Right atrium auricular region (tissue), 2 donors: ENCODE data around the gene NSG2. TPM values are rescaled to one million over a fixed set of nuclear protein-coding genes. Genes with fewer than 3 reads are reported as not detected.

Source experiments
- DNase-seq: peaks from one replicate; pipeline ENCODE4 v3.0.0-alpha.2; 2019; ENCODE audit warnings: low spot score
- H3K27ac ChIP-seq, 2 donors: fragments of 200-600 bp; sonication (generic); 1 replicate in 1 of 2; 2 replicates in 1 of 2; pipeline ENCODE4 v1.5.1; 2016 to 2019
- H3K27me3 ChIP-seq, 2 donors: fragments of 200-600 bp; sonication (generic); one replicate each; pipeline versions ENCODE4 v1.5.1 to v1.6.0; 2017 to 2019
- H3K36me3 ChIP-seq: fragments of 200-600 bp; sonication (generic); one replicate; pipeline ENCODE4 v1.5.1; 2016
- H3K4me1 ChIP-seq, 2 donors: fragments of 200-600 bp; sonication (generic); one replicate each; pipeline versions ENCODE4 v1.5.1 to v1.6.0; 2017 to 2019
- H3K4me3 ChIP-seq, 2 donors: fragments of 200-600 bp; sonication (generic); 1 replicate in 1 of 2; 2 replicates in 1 of 2; pipeline ENCODE4 v1.5.1; 2017 to 2019; ENCODE audit warnings: mild to moderate bottlenecking in 1 of 2, moderate library complexity in 1 of 2
- H3K9me3 ChIP-seq, 2 donors: fragments of 200-600 bp; sonication (generic); one replicate each; pipeline ENCODE4 v1.5.1; 2019
- CTCF ChIP-seq, 2 donors: fragments of 200-600 bp; sonication (generic); IDR thresholded peaks; one replicate each; pipeline ENCODE4 v1.5.1; 2019; ENCODE audit warnings: antibody characterized with exemption in 2 of 2
- total RNA-seq, 2 donors: library from RNA; depleted of rRNA; stranded (reverse); fragments of >200 nt; gene quantifications; one replicate each; pipeline ENCODE4 v1.1.0, GENCODE V29; 2016

The NSG2 gene
- total RNA-seq, 2 donors from 2014 or later: 0.71 TPM; not detected in 1

- TF ChIP-seq CTCF (IDR thresholded peaks at IDR 0.05): no peak
Observed at GRCh38 chr5:174063082-174063756, 17.7 kb downstream of the NSG2 start.

GRCh38 chr5:174064171-174064570 is 18.7 kb downstream of the NSG2 start:
- no peak for DNase-seq
- Histone ChIP-seq H3K4me1 (no peaks in the 10 kb centered on the region), H3K4me3 (no peak overlapping the region), H3K27ac (no peak overlapping the region), H3K27me3 (no peaks in the 10 kb centered on the region), H3K9me3 (peaks cover 0 to 6% of the 10 kb centered on the region in 2 donors), H3K36me3 (no peaks in the 10 kb centered on the region)
- no peak for TF ChIP-seq CTCF (IDR thresholded peaks at IDR 0.05)

More at GRCh38 chr5:174063082-174063756, 17.7 kb downstream of the NSG2 start:
- DNase-seq: no peak
- Histone ChIP-seq H3K27me3 (no peaks in the 10 kb centered on the region), H3K4me3 (no peak overlapping the region), H3K36me3 (no peaks in the 10 kb centered on the region), H3K4me1 (no peaks in the 10 kb centered on the region), H3K27ac (no peak overlapping the region), H3K9me3 (peaks cover 0 to 6% of the 10 kb centered on the region in 2 donors)

GRCh38 chr5:174065528-174066197 is 20.2 kb downstream of the NSG2 start:
- H3K27me3 ChIP-seq: no peaks in the 10 kb centered on the region
- H3K9me3 ChIP-seq: peaks cover 0 to under 1% of the 10 kb centered on the region in 2 donors
- TF ChIP-seq CTCF (IDR thresholded peaks at IDR 0.05): no peak
- no peak for DNase-seq
- H3K4me3 ChIP-seq: no peak overlapping the region
- H3K4me1 ChIP-seq: no peaks in the 10 kb centered on the region
- H3K27ac ChIP-seq: no peak overlapping the region
- no peaks in the 10 kb centered on the region for H3K36me3 ChIP-seq

- H3K36me3 ChIP-seq: no peaks in the 10 kb centered on the region
- no peak for DNase-seq
- no peak overlapping the region for H3K4me3 ChIP-seq
- TF ChIP-seq CTCF (IDR thresholded peaks at IDR 0.05): no peak
- H3K4me1 ChIP-seq: no peaks in the 10 kb centered on the region
- H3K27me3 ChIP-seq: no peaks in the 10 kb centered on the region
- no peak overlapping the region for H3K27ac ChIP-seq
- no peaks in the 10 kb centered on the region for H3K9me3 ChIP-seq
Observed at GRCh38 chr5:174067499-174067898, 22.0 kb downstream of the NSG2 start.

- H3K27me3 ChIP-seq: no peaks in the 10 kb centered on the region
- H3K4me1 ChIP-seq: no peaks in the 10 kb centered on the region
- no peak for DNase-seq
- no peak overlapping the region for H3K4me3 ChIP-seq
- H3K27ac ChIP-seq: no peak overlapping the region
- no peak for TF ChIP-seq CTCF (IDR thresholded peaks at IDR 0.05)
- no peaks in the 10 kb centered on the region for H3K36me3 ChIP-seq
- no peaks in the 10 kb centered on the region for H3K9me3 ChIP-seq
Observed at GRCh38 chr5:174071484-174071883, 26.0 kb downstream of the NSG2 start.
